Astrocyte of the cerebellum (primary cell): ENCODE results near the gene SPEM2.

ENCODE experiments used
- DNase-seq: peaks from one replicate; pipeline ENCODE4 v3.0.0-alpha.2; 2011; ENCODE audit warnings: low read depth
- H3K4me3 ChIP-seq: 2 replicates; pipeline ENCODE4 v1.5.1; 2011; ENCODE audit warnings: mild to moderate bottlenecking, low read depth, low read length, moderate library complexity
- CTCF ChIP-seq: IDR thresholded peaks from 2 replicates; pipeline ENCODE4 v1.5.1; 2012; ENCODE audit warnings: low read length, low read depth, moderate library complexity, mild to moderate bottlenecking; ENCODE audit errors: missing control alignments
- in situ Hi-C: cut with HindIII; loops from 2 replicates; pipeline ENCODE4 v1.10.0; 2017; ENCODE audit warnings: low sequenced_read_pairs

SPEM2 gene

GRCh38 chr17:7411427-7411750 is 14.0 kb upstream of the SPEM2 start:
- no peak overlapping the region for H3K4me3 ChIP-seq
- in situ Hi-C loops: no loop called here
- no peak for DNase-seq
- TF ChIP-seq CTCF: no peak

- in situ Hi-C loops: no loop called here
- TF ChIP-seq CTCF: no peak
- no peak overlapping the region for H3K4me3 ChIP-seq
- no peak for DNase-seq
Measured at GRCh38 chr17:7413346-7413985, 11.9 kb upstream of the SPEM2 start.

- no peak for TF ChIP-seq CTCF
- H3K4me3 ChIP-seq: no peak overlapping the region
- in situ Hi-C loops: no loop called here
- DNase-seq: no peak
Measured at GRCh38 chr17:7414837-7415236, 10.6 kb upstream of the SPEM2 start.

- no peak for DNase-seq
- no peak for TF ChIP-seq CTCF
- in situ Hi-C loops: no loop called here
- H3K4me3 ChIP-seq: no peak overlapping the region
Measured at GRCh38 chr17:7415784-7416183, 9.6 kb upstream of the SPEM2 start.

- TF ChIP-seq CTCF: no peak
- no peak for DNase-seq
- in situ Hi-C loops: no loop called here
Measured at GRCh38 chr17:7416323-7416722, 9.1 kb upstream of the SPEM2 start.

GRCh38 chr17:7417056-7417655 is 8.3 kb upstream of the SPEM2 start:
- in situ Hi-C loops: no loop called here
- no peak overlapping the region for H3K4me3 ChIP-seq
- no peak for TF ChIP-seq CTCF
- no peak for DNase-seq

More at GRCh38 chr17:7416323-7416722, 9.1 kb upstream of the SPEM2 start:
- H3K4me3 ChIP-seq: no peak overlapping the region
